Pons (tissue), 1 donor: ENCODE measurements around the gene ARPC1A.
A peak's percentile ranks its signal among the peaks of the same experiment; 100 is the strongest.
"Not testable (repeated sequence)": the region's sequence is repeated elsewhere in the genome, so short reads cannot be mapped to it uniquely, and the experiment has no call there.

Experiments used
- DNase-seq: peaks from one replicate; pipeline ENCODE4 v3.0.0-alpha.2; 2016; ENCODE audit warnings: low spot score

The ARPC1A gene

GRCh38 chr7:99322659-99323058, 3.0 kb upstream of the ARPC1A start:
- not testable (repeated sequence) for DNase-seq

GRCh38 chr7:99324559-99324958, 1.1 kb upstream of the ARPC1A start:
- DNase-seq, result no peak

GRCh38 chr7:99325001-99325493, 651 bp upstream of the ARPC1A start:
- DNase-seq, result no peak

- no peak for DNase-seq
These were observed 697 bp downstream of the ARPC1A start for GRCh38 chr7:99326408-99326782.

GRCh38 chr7:99330314-99330961, 4.7 kb downstream of the ARPC1A start:
- DNase-seq, result not testable (repeated sequence)

GRCh38 chr7:99331002-99331401, 5.3 kb downstream of the ARPC1A start:
- DNase-seq, result no peak

- DNase-seq, result no peak
These were observed 13.9 kb downstream of the ARPC1A start for GRCh38 chr7:99339595-99339994.

GRCh38 chr7:99340659-99341058, 15.0 kb downstream of the ARPC1A start:
- no peak for DNase-seq

GRCh38 chr7:99344061-99344647, 18.5 kb downstream of the ARPC1A start:
- no peak for DNase-seq

GRCh38 chr7:99350641-99351040, 24.9 kb downstream of the ARPC1A start:
- DNase-seq, result not testable (repeated sequence)

GRCh38 chr7:99352247-99352646, 26.5 kb downstream of the ARPC1A start:
- DNase-seq, result no peak

- DNase-seq, result no peak
These were observed 29.4 kb downstream of the ARPC1A start for GRCh38 chr7:99355098-99355497.

GRCh38 chr7:99357701-99358490, 32.2 kb downstream of the ARPC1A start:
- DNase-seq, result peak; percentile 90

GRCh38 chr7:99358521-99358920, 32.8 kb downstream of the ARPC1A start:
- DNase-seq, result not testable (repeated sequence)

- no peak for DNase-seq
These were observed 33.9 kb downstream of the ARPC1A start for GRCh38 chr7:99359465-99360154.

- no peak for DNase-seq
These were observed 37.1 kb downstream of the ARPC1A start for GRCh38 chr7:99362801-99363200.

- no peak for DNase-seq
These were observed 37.6 kb downstream of the ARPC1A start for GRCh38 chr7:99363286-99363685.

- no peak for DNase-seq
These were observed 39.8 kb downstream of the ARPC1A start for GRCh38 chr7:99365318-99366141.

GRCh38 chr7:99366646-99367045, 40.9 kb downstream of the ARPC1A start:
- DNase-seq, result no peak

GRCh38 chr7:99368750-99369389, 43.2 kb downstream of the ARPC1A start:
- no peak for DNase-seq

GRCh38 chr7:99369767-99370391, 44.2 kb downstream of the ARPC1A start:
- DNase-seq, result no peak
